Activated CD4-positive, alpha-beta memory T cell treated with anti-CD3 and anti-CD28 coated beads, Interleukin-2, amount 10 ng/mL, durations not matched to agents 7 days and 5 days (primary cell): ENCODE results near the gene C11orf68. TPM values are rescaled to one million over a fixed set of nuclear protein-coding genes. Genes with fewer than 3 reads are reported as not detected.

Source experiments
- CTCF ChIA-PET: fragments of 350-600 bp; sonication (Branson Sonifier 250); formaldehyde crosslinking; loops from one replicate; lab custom pipeline; 2021; ENCODE audit warnings: antibody characterized with exemption, inconsistent platforms; lab: Charles Lee
- POLR2A ChIA-PET: fragments of 350-600 bp; sonication (Branson Sonifier 250); formaldehyde crosslinking; loops from one replicate; lab custom pipeline; 2021; ENCODE audit warnings: antibody characterized with exemption; lab: Charles Lee
- DNase-seq: peaks from one replicate; pipeline ENCODE4 v3.0.0-alpha.2; 2020
- H3K27ac Mint-ChIP-seq: one replicate; pipeline ENCODE4 v1.8.0; 2021; ENCODE audit warnings: mild to moderate bottlenecking, mixed read lengths
- H3K27me3 Mint-ChIP-seq: one replicate; pipeline ENCODE4 v1.8.0; 2021; ENCODE audit warnings: mixed read lengths
- H3K36me3 Mint-ChIP-seq: one replicate; pipeline ENCODE4 v1.8.0; 2021; ENCODE audit warnings: low read depth, mixed read lengths
- H3K4me1 Mint-ChIP-seq: one replicate; pipeline ENCODE4 v1.8.0; 2021; ENCODE audit warnings: mixed read lengths
- H3K4me3 Mint-ChIP-seq: one replicate; pipeline ENCODE4 v1.8.0; 2021; ENCODE audit warnings: mild to moderate bottlenecking, mixed read lengths
- H3K9me3 Mint-ChIP-seq: one replicate; pipeline ENCODE4 v1.8.0; 2021; ENCODE audit warnings: mixed read lengths
- total RNA-seq, 2 experiments: library from RNA; stranded (reverse); gene quantifications; one replicate each; pipeline ENCODE4 v1.2.3, GENCODE V29; 2021

The C11orf68 gene
- total RNA-seq, 2 experiments from 2014 or later, result 34.1 to 34.2 TPM

DNA sequence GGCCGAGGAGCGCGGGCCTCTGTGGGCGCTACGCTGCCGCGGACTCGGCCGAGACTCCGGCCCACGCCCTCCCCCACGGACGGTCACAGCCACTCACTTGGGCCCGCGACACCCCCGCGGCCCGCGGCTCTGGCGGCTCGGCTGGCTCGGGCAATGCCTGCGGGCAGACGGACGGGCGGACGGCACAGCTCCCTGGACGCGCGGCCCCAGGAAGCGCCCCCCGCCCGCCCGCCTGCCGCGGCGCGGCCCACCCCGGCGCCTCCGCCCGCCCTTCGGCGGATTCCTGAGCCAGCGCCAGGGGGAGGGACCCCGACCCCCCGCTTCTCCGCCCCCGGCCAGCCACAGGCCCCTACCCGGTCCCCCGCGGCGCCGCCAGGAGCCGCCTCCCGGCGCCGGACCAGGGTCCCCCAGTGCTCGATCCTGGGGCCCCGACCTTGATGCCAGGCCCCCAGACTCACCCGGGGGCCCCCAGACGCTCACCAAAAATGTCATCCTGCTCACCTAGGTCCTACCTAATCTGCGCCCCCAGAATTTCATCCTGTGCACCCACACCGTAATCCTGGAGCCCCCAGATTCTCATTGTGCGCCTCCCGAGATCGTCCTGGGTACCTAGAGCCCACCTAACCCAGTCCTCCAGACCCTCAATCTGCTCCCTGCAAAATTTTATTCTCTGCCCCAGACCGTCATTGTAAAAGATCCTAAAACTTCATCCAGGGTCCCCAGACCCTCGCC is 46.1 kb downstream of the C11orf68 start, which contains the start of gene EFEMP2:
EFEMP2 (minus strand) TSS at position 215 of the 732 bp plus-strand sequence. CDS start 446 bp downstream, outside the sequence.
- H3K36me3 Mint-ChIP-seq, result peaks cover 6% of the 10 kb centered on the region
- ChIA-PET CTCF (interaction anchor here (1.2 to 4.7 kb wide), 4 partner anchors 12 to 21 kb away, joined by 3 to 82 read pairs (median 36); partner anchors contain the start of genes CCDC85B, FIBP and MUS81), POLR2A (interaction anchor here (1.2 to 4.9 kb wide), 11 partner anchors 9 to 89 kb away, joined by 3 to 135 read pairs (median 8); partner anchors contain the start of genes CCDC85B, CFL1, FIBP and MUS81)
- DNase-seq, result no peak
- H3K27ac Mint-ChIP-seq, result peak within 1 kb of the TSS; percentile 68
- no peaks in the 10 kb centered on the region for H3K9me3 Mint-ChIP-seq
- peaks cover 38% of the 10 kb centered on the region for H3K4me1 Mint-ChIP-seq
- H3K4me3 Mint-ChIP-seq, result peak within 1 kb of the TSS; percentile 85
- H3K27me3 Mint-ChIP-seq, result peaks cover 10% of the 10 kb centered on the region

DNA sequence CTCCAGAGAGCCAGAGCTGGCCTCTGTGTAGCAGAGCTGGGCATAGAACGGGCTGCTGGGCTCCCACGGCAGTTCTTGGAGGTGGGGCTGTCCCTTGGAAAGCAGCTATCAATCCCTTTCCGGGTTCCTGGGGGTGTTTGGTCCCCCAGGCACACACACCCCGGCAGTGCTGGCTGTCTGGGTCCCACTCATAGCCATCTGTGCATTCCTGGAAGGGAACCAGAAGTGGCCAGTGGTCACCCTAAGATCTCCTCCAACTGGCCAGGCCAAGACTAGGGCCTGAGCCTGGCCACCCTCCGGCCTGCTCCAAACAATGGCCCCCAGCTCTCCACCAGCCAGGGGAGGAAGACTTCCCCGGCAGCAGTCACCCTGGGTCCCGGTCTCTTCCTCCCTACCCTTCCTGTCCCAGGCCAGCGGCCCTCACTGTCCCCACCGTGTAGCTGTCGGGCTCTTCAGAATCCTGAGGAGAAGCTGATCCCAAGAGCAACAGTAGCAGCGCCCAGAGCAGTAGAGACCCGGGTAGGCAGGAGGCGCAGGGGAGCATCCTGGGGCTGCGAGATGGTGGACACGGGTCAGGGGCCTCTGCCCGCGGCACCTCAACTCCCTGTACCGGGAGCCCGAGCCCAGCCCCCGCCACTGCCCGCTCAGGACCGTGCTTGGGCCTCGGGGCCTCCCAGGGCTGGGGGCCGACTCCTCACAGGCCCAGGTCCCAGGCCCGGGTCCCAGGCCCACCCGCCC is 46.9 kb downstream of the C11orf68 start:
- ChIA-PET POLR2A (interaction anchor here (0.9 to 4.9 kb wide), 11 partner anchors 8 to 234 kb away, joined by 3 to 135 read pairs (median 5); partner anchors contain the start of genes BANF1, CCDC85B, CFL1 and CTSW), CTCF (interaction anchor here (1.2 to 4.7 kb wide), 3 partner anchors 12 to 21 kb away, joined by 4 to 46 read pairs (median 8); partner anchors contain the start of genes CCDC85B and MUS81)
- Mint-ChIP-seq H3K9me3 (no peaks in the 10 kb centered on the region), H3K4me3 (peak overlapping the region; percentile 37), H3K27ac (no peak overlapping the region), H3K27me3 (peaks cover 10% of the 10 kb centered on the region), H3K36me3 (peaks cover 13% of the 10 kb centered on the region), H3K4me1 (peaks cover 37% of the 10 kb centered on the region)
- no peak for DNase-seq

DNA sequence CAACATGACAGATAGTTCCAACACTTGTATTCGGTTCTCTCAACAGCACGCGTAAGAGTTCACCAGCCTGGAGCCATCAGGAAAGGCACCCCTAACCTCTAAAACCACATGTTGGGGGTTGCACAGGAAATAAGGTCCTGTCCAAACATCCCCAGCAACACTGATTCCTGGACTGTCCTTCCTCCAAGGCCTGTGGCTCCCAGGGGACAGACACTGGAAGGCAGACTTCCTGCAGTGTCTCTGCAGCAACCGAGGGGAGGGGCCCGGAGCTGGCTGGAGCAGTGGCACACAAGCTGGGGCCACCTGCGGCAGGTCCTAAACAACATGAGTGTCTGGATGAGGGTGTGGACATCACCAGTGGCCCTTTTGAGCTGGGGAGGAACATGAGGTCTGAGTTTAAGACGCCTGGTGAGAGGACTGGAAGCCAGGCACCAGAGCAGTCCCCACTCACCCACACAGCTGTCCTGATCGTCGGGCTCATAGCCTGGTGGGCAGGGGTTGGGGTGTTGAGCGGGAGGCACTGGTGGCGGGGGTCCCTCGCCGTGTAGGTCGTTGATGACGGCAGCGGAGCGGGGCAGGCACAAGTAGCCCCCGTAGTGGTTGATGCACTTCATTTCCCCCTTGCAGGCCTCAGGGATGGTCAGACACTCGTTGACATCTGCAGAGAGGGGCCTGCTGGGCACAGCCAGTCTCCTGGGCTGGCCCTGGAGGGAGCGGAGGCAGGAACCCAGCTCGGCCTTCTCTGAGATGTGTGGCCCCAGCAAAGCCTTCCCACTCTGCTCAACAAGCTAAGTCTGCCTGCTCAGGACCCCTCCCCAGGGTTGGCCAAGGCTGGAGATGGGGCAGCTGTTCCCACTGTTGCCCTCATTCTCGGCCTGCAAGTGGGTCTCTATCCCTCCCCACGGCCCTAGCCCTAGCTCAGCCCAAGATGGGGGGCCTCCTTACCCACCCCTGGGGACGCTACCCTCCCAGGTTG is 47.9 kb downstream of the C11orf68 start:
- POLR2A ChIA-PET, result interaction anchor here (0.7 to 4.9 kb wide), 15 partner anchors 8 to 233 kb away, joined by 3 to 135 read pairs (median 4); partner anchors contain the start of genes BANF1, CCDC85B, CFL1 and CTSW
- peaks cover 10% of the 10 kb centered on the region for H3K27me3 Mint-ChIP-seq
- H3K4me3 Mint-ChIP-seq, result no peak overlapping the region
- H3K36me3 Mint-ChIP-seq, result peaks cover 17% of the 10 kb centered on the region
- H3K9me3 Mint-ChIP-seq, result no peaks in the 10 kb centered on the region
- peaks cover 37% of the 10 kb centered on the region for H3K4me1 Mint-ChIP-seq
- H3K27ac Mint-ChIP-seq, result no peak overlapping the region
- DNase-seq, result no peak
- CTCF ChIA-PET, result interaction anchor here (1.2 to 4.7 kb wide), 4 partner anchors 11 to 20 kb away, joined by 4 to 46 read pairs (median 8); partner anchors contain the start of genes CCDC85B and MUS81

DNA sequence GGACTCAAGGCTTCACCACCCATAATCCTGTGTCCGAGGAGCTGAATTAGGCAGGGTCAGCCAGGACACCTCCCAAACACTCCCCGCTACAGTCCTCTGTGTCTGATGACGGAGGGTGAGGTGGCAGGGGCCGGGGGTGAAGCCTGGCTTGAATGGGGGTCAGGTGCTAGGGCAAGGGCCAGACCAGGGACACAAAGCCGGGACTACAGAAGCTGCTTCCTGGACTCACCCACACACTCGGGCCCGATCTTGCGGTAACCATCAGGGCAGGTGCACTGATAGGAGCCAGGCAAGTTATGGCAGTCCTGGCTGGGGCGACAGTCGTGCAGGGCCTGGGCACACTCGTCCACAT is 48.6 kb downstream of the C11orf68 start:
- ChIA-PET POLR2A (interaction anchor here (0.7 to 4.9 kb wide), 10 partner anchors 10 to 132 kb away, joined by 3 to 135 read pairs (median 6); partner anchors contain the start of genes BANF1, CCDC85B, CFL1 and CTSW), CTCF (interaction anchor here (1.6 to 4.7 kb wide), 3 partner anchors 10 to 19 kb away, joined by 7 to 46 read pairs (median 16); partner anchors contain the start of genes CCDC85B, FIBP and MUS81)
- no peak overlapping the region for H3K27ac Mint-ChIP-seq
- no peak overlapping the region for H3K4me3 Mint-ChIP-seq
- peaks cover 10% of the 10 kb centered on the region for H3K27me3 Mint-ChIP-seq
- H3K4me1 Mint-ChIP-seq, result peaks cover 37% of the 10 kb centered on the region
- peaks cover 23% of the 10 kb centered on the region for H3K36me3 Mint-ChIP-seq
- DNase-seq, result no peak
- H3K9me3 Mint-ChIP-seq, result no peaks in the 10 kb centered on the region

DNA sequence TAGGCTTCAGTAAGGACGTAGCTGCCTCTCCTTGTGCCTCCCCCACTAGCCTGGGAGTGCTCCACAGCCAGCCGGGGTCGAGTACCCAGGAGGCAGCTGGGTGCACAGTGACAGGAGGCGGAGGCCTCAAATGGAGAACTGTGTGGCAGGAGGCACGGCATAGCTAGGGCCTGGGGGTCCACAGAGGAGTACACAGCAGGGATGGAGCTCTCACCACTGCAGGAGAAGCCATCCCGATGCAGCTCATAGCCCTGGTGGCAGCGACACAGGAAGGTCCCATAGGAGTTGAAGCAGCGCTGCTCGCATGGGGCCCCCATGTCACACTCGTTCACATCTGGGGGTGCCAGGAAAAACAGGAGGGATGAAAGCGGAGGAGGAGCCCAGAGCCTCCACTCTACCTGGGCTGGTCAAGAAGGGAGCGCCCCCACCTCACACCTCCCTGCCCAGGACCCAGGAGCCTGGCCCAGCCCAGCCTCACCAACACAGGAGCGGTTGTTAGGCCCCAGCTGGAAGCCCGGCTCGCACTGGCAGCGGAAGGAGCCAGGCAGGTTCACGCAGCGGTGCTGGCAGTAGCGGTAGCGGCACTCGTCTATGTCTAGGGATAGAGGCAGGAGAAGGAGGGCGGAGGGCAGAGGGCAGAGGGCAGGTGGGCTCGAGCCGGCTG is 49.1 kb downstream of the C11orf68 start:
- no peak for DNase-seq
- H3K27ac Mint-ChIP-seq, result no peak overlapping the region
- CTCF ChIA-PET, result interaction anchor here (0.9 to 4.7 kb wide), 6 partner anchors 9 to 152 kb away, joined by 3 to 46 read pairs (median 6); partner anchors contain the start of genes CCDC85B, FIBP and MUS81

DNA sequence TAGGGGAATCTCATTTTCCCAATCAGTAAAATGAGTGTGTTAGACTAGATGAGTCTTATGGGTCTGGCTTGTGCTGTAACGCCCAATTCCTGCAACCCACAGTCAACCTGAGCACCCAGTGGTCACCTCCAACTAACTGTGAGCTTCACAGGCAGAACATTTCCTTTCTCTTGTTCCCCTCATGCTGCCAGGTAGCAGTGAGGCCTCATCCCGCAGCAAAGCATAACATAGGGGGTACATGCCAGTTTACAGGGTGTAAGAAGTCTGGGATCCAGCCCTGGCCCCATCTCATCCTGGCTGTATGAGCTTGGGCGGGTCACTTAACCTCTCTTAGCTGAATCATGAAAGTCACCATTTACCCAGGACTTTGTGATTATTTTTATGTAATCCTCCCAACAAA is 50.0 kb downstream of the C11orf68 start:
- H3K4me1 Mint-ChIP-seq, result peaks cover 37% of the 10 kb centered on the region
- no peak for DNase-seq
- CTCF ChIA-PET, result interaction anchor here (0.9 to 4.7 kb wide), 5 partner anchors 9 to 153 kb away, joined by 3 to 46 read pairs (median 5); partner anchors contain the start of genes CCDC85B, FIBP and MUS81
- no peak overlapping the region for H3K4me3 Mint-ChIP-seq
- H3K27ac Mint-ChIP-seq, result no peak overlapping the region
- H3K27me3 Mint-ChIP-seq, result peaks cover 10% of the 10 kb centered on the region
- POLR2A ChIA-PET, result interaction anchor here (0.6 to 4.9 kb wide), 10 partner anchors 10 to 156 kb away, joined by 3 to 135 read pairs (median 4); partner anchors contain the start of genes CCDC85B, CFL1, CTSW and FIBP
- peaks cover 34% of the 10 kb centered on the region for H3K36me3 Mint-ChIP-seq
- H3K9me3 Mint-ChIP-seq, result no peaks in the 10 kb centered on the region

More for the DNA sequence above, 49.1 kb downstream of the C11orf68 start:
- Mint-ChIP-seq H3K36me3 (peaks cover 27% of the 10 kb centered on the region), H3K4me1 (peaks cover 38% of the 10 kb centered on the region), H3K27me3 (peaks cover 10% of the 10 kb centered on the region), H3K9me3 (no peaks in the 10 kb centered on the region), H3K4me3 (no peak overlapping the region)
- POLR2A ChIA-PET, result interaction anchor here (0.7 to 4.9 kb wide), 11 partner anchors 11 to 157 kb away, joined by 3 to 135 read pairs (median 5); partner anchors contain the start of genes BANF1, CCDC85B, CFL1 and CTSW

DNA sequence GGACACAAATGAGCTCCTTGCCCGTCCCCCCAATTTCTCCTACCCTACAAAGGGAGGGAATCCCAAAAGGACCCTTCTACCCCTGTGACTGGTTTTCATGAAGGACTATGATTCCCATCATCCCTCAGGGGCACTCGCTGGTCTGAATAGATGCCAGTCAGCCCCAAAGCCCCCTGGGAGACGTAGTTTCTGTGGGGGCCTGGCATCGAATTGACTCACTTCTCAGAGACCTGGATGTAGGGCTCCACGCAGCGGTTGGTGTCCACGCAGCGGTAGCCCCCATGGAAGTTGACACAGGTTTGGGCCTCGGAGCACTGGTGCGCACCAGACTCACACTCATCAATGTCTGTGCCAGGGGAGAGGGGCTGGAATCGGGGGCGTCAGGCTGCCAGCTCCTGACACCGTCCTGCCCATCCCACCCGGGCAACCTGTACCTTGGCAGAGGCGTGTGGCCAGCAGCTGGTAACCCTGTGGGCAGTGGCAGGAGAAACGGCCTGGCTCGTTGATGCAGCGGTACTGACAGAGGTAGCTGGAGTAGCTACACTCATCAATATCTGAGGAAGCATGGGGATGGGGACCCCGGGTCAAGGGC is 50.7 kb downstream of the C11orf68 start:
- Mint-ChIP-seq H3K27ac (no peak overlapping the region), H3K4me3 (no peak overlapping the region), H3K27me3 (peaks cover 7% of the 10 kb centered on the region), H3K36me3 (peaks cover 38% of the 10 kb centered on the region), H3K4me1 (peaks cover 34% of the 10 kb centered on the region), H3K9me3 (no peaks in the 10 kb centered on the region)
- POLR2A ChIA-PET, result interaction anchor here (0.6 to 4.9 kb wide), 7 partner anchors 10 to 118 kb away, joined by 3 to 135 read pairs (median 12); partner anchors contain the start of genes CCDC85B, CFL1, CTSW and FIBP
- CTCF ChIA-PET, result interaction anchor here (1.4 to 4.7 kb wide), 3 partner anchors 8 to 21 kb away, joined by 5 to 46 read pairs (median 16); partner anchors contain the start of genes CCDC85B, FIBP and MUS81
- no peak for DNase-seq

DNA sequence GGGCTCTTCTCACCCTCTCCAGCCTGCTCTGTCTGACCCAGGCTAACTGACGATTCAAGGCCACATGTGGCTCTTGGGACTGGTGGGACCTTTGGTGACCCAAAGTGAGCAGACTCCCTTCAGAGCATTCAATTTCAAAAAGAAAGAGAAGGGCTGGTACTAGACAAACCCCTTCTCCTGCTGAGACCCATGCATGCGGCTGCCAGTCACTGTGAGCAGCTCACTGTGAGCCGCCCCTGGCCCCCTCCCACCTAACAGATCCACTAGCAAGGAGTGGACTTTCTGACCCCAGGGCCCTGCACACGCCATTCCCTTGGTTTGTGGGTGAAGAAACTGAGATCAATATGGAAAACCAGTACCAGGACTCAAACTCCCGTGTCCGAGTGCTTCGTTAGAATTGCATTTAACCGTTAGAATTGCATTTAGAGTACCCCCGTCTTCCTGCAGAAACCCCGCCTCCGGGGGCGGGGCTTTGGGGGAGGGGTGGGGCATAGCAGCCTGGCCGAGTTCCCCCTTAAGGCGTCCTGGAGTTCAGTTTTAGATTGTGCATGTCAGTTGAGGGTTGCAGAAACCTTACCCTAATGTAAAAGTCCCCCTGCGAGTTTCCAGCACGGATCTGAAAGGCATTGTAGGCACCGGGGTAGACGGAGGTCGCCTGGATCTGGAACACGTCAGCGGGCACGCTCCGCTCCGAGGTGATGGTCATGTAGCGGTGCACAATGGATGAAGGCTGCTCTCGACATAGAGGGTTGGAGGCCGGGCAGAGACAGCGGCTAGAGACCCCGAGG is 51.4 kb downstream of the C11orf68 start:
- ChIA-PET CTCF (interaction anchor here (3.0 to 4.7 kb wide), 2 partner anchors 7 to 22 kb away, joined by 16 to 46 read pairs; partner anchors contain the start of genes CCDC85B, FIBP and MUS81), POLR2A (interaction anchor here (1.2 to 4.9 kb wide), 5 partner anchors 9 to 23 kb away, joined by 4 to 135 read pairs (median 12); partner anchors contain the start of genes CCDC85B, CFL1, FIBP and MUS81)
- Mint-ChIP-seq H3K9me3 (no peaks in the 10 kb centered on the region), H3K4me1 (peaks cover 36% of the 10 kb centered on the region), H3K4me3 (no peak overlapping the region), H3K27ac (no peak overlapping the region), H3K27me3 (peaks cover 5% of the 10 kb centered on the region), H3K36me3 (peaks cover 42% of the 10 kb centered on the region)
- DNase-seq, result no peak
